H9 (cell line): Measurements from ENCODE around the gene KBTBD3. TPM values are rescaled to one million over a fixed set of nuclear protein-coding genes. Genes with fewer than 3 reads are reported as not detected.

Experiments used
- DNase-seq: peaks from one replicate; pipeline ENCODE4 v3.0.0-alpha.2; 2017
- H2AFZ ChIP-seq: one replicate; pipeline ENCODE4 v1.6.1; 2013; ENCODE audit warnings: mild to moderate bottlenecking, low read length, control low read depth, moderate library complexity
- H2AK5ac ChIP-seq: 2 replicates; pipeline ENCODE4 v1.6.1; 2013; ENCODE audit warnings: low read length, control low read depth, mixed read lengths; ENCODE audit not compliant: insufficient read length
- H2BK120ac ChIP-seq: one replicate; pipeline ENCODE4 v1.6.1; 2013; ENCODE audit warnings: low read depth, mild to moderate bottlenecking, low read length, control low read depth, inconsistent platforms; ENCODE audit not compliant: poor library complexity, severe bottlenecking
- H2BK12ac ChIP-seq: 2 replicates; pipeline ENCODE4 v1.6.1; 2013; ENCODE audit warnings: low read length, control low read depth, mixed read lengths, low read depth; ENCODE audit not compliant: insufficient read length
- H2BK15ac ChIP-seq: 2 replicates; pipeline ENCODE4 v1.6.1; 2013; ENCODE audit warnings: low read depth, low read length, control low read depth
- H2BK20ac ChIP-seq: one replicate; pipeline ENCODE4 v1.6.1; 2013; ENCODE audit warnings: low read depth, mild to moderate bottlenecking, low read length, control low read depth, inconsistent platforms; ENCODE audit not compliant: poor library complexity, severe bottlenecking
- H2BK5ac ChIP-seq: 2 replicates; pipeline ENCODE4 v1.6.1; 2013; ENCODE audit warnings: low read length, control low read depth, mixed read lengths; ENCODE audit not compliant: insufficient read length
- H3K14ac ChIP-seq: 2 replicates; pipeline ENCODE4 v1.6.1; 2013; ENCODE audit warnings: low read length, control low read depth; ENCODE audit not compliant: insufficient read depth
- H3K18ac ChIP-seq: 2 replicates; pipeline ENCODE4 v1.6.1; 2013; ENCODE audit warnings: low read depth, mild to moderate bottlenecking, mixed read lengths, low read length, control low read depth; ENCODE audit not compliant: insufficient read length
- H3K23ac ChIP-seq: 2 replicates; pipeline ENCODE4 v1.6.1; 2013; ENCODE audit warnings: low read length, control low read depth, mixed read lengths, low read depth; ENCODE audit not compliant: insufficient read length
- H3K23me2 ChIP-seq: 2 replicates; pipeline ENCODE4 v1.6.1; 2013; ENCODE audit warnings: low read depth, mild to moderate bottlenecking, mixed read lengths, low read length, control low read depth; ENCODE audit not compliant: insufficient read length, poor library complexity, severe bottlenecking
- H3K27ac ChIP-seq: 2 replicates; pipeline ENCODE4 v1.5.1; 2013; ENCODE audit warnings: low read length, control low read depth, mixed read lengths, low read depth; ENCODE audit not compliant: insufficient read length
- H3K27me3 ChIP-seq: 2 replicates; pipeline ENCODE4 v1.6.1; 2013; ENCODE audit warnings: low read length, control low read depth, inconsistent platforms; ENCODE audit not compliant: insufficient read depth
- H3K4ac ChIP-seq: 2 replicates; pipeline ENCODE4 v1.6.1; 2013; ENCODE audit warnings: low read depth, mild to moderate bottlenecking, control low read depth, inconsistent platforms, low read length, moderate library complexity
- H3K4me1 ChIP-seq: 2 replicates; pipeline ENCODE4 v1.6.1; 2013; ENCODE audit warnings: low read length, control low read depth, inconsistent platforms; ENCODE audit not compliant: insufficient read depth
- H3K4me2 ChIP-seq: 2 replicates; pipeline ENCODE4 v1.6.1; 2013; ENCODE audit warnings: low read length, control low read depth, mixed read lengths; ENCODE audit not compliant: insufficient read length, insufficient read depth
- H3K56ac ChIP-seq: 2 replicates; pipeline ENCODE4 v1.6.1; 2013; ENCODE audit warnings: low read depth, mild to moderate bottlenecking, mixed read lengths, low read length, control low read depth; ENCODE audit not compliant: insufficient read length
- H3K79me1 ChIP-seq: 2 replicates; pipeline ENCODE4 v1.6.1; 2013; ENCODE audit warnings: low read depth, mild to moderate bottlenecking, moderate library complexity, low read length, control low read depth, inconsistent platforms; ENCODE audit not compliant: insufficient read depth, poor library complexity, severe bottlenecking
- H3K79me2 ChIP-seq: 2 replicates; pipeline ENCODE4 v1.6.1; 2013; ENCODE audit warnings: low read length, control low read depth, inconsistent platforms; ENCODE audit not compliant: insufficient read depth
- H3K9ac ChIP-seq: 2 replicates; pipeline ENCODE4 v1.6.1; 2013; ENCODE audit warnings: low read length, control low read depth, mixed read lengths; ENCODE audit not compliant: insufficient read length; ENCODE audit errors: extremely low read depth
- H3K9me3 ChIP-seq: one replicate; pipeline ENCODE4 v1.6.1; 2013; ENCODE audit warnings: low read depth, low read length, inconsistent platforms; ENCODE audit not compliant: control insufficient read depth
- H3T11ph ChIP-seq: one replicate; pipeline ENCODE4 v1.6.1; 2013; ENCODE audit warnings: mild to moderate bottlenecking, low read length, control low read depth, inconsistent platforms
- H4K20me1 ChIP-seq: one replicate; pipeline ENCODE4 v1.6.1; 2013; ENCODE audit not compliant: control insufficient read depth, insufficient read length, insufficient read depth
- H4K5ac ChIP-seq: 2 replicates; pipeline ENCODE4 v1.6.1; 2013; ENCODE audit warnings: low read depth, mild to moderate bottlenecking, mixed read lengths, low read length, control low read depth; ENCODE audit not compliant: insufficient read length
- H4K8ac ChIP-seq: replicated peaks from 2 replicates; pipeline ENCODE4 v1.6.1; 2013; ENCODE audit warnings: low read length, control low read depth, mixed read lengths, low read depth; ENCODE audit not compliant: insufficient read length
- H4K91ac ChIP-seq: 2 replicates; pipeline ENCODE4 v1.6.1; 2013; ENCODE audit warnings: low read depth, mild to moderate bottlenecking, moderate library complexity, mixed read lengths, low read length, control low read depth; ENCODE audit not compliant: insufficient read length
- H3K27ac Mint-ChIP-seq, 3 experiments: 2 replicates in 2 of 3; 3 replicates in 1 of 3; pipeline ENCODE4 v1.8.0; 2020 to 2021; ENCODE audit warnings: mixed read lengths in 3 of 3, mild to moderate bottlenecking in 1 of 3, moderate library complexity in 1 of 3
- H3K27me3 Mint-ChIP-seq: 2 replicates; pipeline ENCODE4 v1.8.0; 2021; ENCODE audit warnings: low read depth, mild to moderate bottlenecking, moderate library complexity, mixed read lengths
- H3K36me3 Mint-ChIP-seq, 3 experiments: 2 replicates in 2 of 3; 3 replicates in 1 of 3; pipeline ENCODE4 v1.8.0; 2020 to 2021; ENCODE audit warnings: low read depth in 3 of 3, mixed read lengths in 3 of 3; ENCODE audit not compliant: insufficient read depth in 1 of 3
- H3K4me1 Mint-ChIP-seq, 2 experiments: 2 replicates each; pipeline ENCODE4 v1.8.0; 2020; ENCODE audit warnings: mixed read lengths in 2 of 2
- H3K4me3 Mint-ChIP-seq, 2 experiments: 2 replicates in 1 of 2; 3 replicates in 1 of 2; pipeline ENCODE4 v1.8.0; 2020 to 2021; ENCODE audit warnings: mild to moderate bottlenecking in 2 of 2, mixed read lengths in 2 of 2, moderate library complexity in 1 of 2
- H3K9me3 Mint-ChIP-seq, 2 experiments: 2 replicates in 1 of 2; 3 replicates in 1 of 2; pipeline ENCODE4 v1.8.0; 2020; ENCODE audit warnings: mild to moderate bottlenecking in 2 of 2, mixed read lengths in 2 of 2, moderate library complexity in 1 of 2
- WGBS: extraction: QIAGEN DNeasy Blood & Tissue Kit; methylation state at CpG from one replicate; pipeline ENCODE4 v1.1.7; 2013; ENCODE audit warnings: missing lambda C conversion rate, low lambda C conversion rate, mixed read lengths; ENCODE audit not compliant: insufficient read length; ENCODE audit errors: extremely low coverage; 5-methylcytosine and 5-hydroxymethylcytosine counted together
- total RNA-seq: library from RNA; stranded (reverse); gene quantifications from 2 replicates; pipeline ENCODE4 v1.2.1, GENCODE V29; 2021
- TF ChIP-seq, protein P1 (sequence below): fragments of 200-600 bp; sonication (generic); conservative IDR thresholded peaks from 3 replicates; pipeline ENCODE4 v1.8.0; 2021; ENCODE audit warnings: antibody characterized with exemption, mild to moderate bottlenecking

The KBTBD3 gene
- total RNA-seq, 1 experiment from 2014 or later = 2.4 TPM

DNA sequence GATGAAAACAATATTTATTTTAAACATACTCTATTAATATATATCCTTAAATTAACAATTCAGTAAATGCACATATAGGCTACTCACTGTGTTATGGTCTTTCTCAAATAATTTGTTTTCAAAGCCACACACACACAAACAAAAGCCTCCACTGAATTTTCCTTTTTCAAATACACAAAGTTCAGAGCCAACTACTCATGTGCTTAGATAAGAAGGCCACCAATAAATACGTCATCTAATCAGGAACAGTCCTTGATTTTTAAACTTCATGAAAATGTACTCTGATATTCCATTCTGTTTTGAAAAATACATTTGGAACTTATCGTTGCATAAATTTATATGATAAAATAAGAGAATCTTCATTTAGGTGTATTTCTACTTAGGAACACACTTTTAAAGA is 26.0 kb downstream of the KBTBD3 start:
- Histone ChIP-seq H2BK15ac (no peak overlapping the region), H4K20me1 (no peaks in the 10 kb centered on the region), H4K5ac (no peak overlapping the region), H2BK20ac (no peak overlapping the region), H3K56ac (no peak overlapping the region), H3K79me1 (no peaks in the 10 kb centered on the region), H3T11ph (no peak overlapping the region), H3K4ac (no peak overlapping the region), H2BK120ac (no peak overlapping the region), H3K79me2 (no peaks in the 10 kb centered on the region), H3K27ac (no peak overlapping the region), H3K14ac (no peak overlapping the region), H3K23me2 (no peaks in the 10 kb centered on the region), H2AFZ (no peak overlapping the region), H3K9ac (no peak overlapping the region), H2BK12ac (no peak overlapping the region), H3K4me2 (no peak overlapping the region), H4K91ac (no peak overlapping the region), H3K27me3 (no peaks in the 10 kb centered on the region), H2AK5ac (no peak overlapping the region), H3K18ac (no peak overlapping the region), H3K9me3 (no peaks in the 10 kb centered on the region), H2BK5ac (no peak overlapping the region), H3K23ac (no peak overlapping the region), H3K4me1 (no peaks in the 10 kb centered on the region), H4K8ac (no peak overlapping the region)
- WGBS = no CpG with 5 or more reads among the region's 2 CpGs
- Mint-ChIP-seq H3K4me1 (peaks cover 2 to 3% of the 10 kb centered on the region in 2 experiments; a peak in 2 of 4 replicates), H3K27ac (no peak overlapping the region), H3K9me3 (no peaks in the 10 kb centered on the region), H3K27me3 (no peaks in the 10 kb centered on the region), H3K36me3 (no peaks in the 10 kb centered on the region; a peak in 1 of 7 replicates), H3K4me3 (no peak overlapping the region)
- DNase-seq = no peak
- TF ChIP-seq, protein P1, sequence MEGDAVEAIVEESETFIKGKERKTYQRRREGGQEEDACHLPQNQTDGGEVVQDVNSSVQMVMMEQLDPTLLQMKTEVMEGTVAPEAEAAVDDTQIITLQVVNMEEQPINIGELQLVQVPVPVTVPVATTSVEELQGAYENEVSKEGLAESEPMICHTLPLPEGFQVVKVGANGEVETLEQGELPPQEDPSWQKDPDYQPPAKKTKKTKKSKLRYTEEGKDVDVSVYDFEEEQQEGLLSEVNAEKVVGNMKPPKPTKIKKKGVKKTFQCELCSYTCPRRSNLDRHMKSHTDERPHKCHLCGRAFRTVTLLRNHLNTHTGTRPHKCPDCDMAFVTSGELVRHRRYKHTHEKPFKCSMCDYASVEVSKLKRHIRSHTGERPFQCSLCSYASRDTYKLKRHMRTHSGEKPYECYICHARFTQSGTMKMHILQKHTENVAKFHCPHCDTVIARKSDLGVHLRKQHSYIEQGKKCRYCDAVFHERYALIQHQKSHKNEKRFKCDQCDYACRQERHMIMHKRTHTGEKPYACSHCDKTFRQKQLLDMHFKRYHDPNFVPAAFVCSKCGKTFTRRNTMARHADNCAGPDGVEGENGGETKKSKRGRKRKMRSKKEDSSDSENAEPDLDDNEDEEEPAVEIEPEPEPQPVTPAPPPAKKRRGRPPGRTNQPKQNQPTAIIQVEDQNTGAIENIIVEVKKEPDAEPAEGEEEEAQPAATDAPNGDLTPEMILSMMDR = no peak
